ENCODE results near the gene PCNX3.
A peak's percentile ranks its signal among the peaks of the same experiment; 100 is the strongest.

The PCNX3 gene

DNA sequence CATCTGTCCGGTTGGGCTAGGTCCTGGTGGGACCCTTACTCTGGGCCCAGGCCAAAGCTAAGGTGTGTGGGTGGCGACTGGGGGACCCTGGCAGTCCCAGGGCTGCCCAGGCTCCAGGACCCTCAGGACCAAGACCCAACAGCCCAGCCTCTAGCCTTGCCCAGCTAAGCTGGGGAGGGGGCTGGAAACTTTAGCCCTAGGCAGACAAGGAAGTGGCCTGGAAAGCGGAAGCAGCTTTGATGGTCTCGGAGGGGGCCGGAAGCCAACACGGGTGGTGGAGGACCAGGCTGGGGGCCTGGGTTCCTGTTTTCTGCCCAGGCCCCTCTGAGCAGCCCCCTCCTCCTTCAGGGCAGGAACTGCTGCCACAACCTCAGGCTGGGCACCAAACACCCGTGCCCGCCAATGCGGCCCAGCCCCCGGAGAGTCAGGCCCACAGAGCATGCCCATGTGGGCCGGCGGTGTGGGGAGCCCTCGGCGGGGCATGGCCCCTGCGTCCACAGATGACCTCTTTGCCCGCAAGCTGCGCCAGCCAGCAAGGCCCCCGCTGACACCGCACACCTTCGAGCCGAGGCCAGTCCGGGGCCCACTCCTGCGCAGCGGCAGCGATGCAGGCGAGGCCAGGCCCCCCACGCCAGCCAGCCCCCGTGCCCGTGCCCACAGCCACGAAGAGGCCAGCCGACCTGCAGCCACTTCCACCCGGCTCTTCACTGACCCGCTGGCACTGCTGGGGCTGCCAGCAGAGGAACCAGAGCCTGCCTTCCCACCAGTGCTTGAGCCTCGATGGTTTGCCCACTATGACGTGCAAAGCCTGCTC lies 25.1 kb downstream of the PCNX3 start:
- DNase-seq: peak in 1 of 4 experiments; percentile 24

DNA sequence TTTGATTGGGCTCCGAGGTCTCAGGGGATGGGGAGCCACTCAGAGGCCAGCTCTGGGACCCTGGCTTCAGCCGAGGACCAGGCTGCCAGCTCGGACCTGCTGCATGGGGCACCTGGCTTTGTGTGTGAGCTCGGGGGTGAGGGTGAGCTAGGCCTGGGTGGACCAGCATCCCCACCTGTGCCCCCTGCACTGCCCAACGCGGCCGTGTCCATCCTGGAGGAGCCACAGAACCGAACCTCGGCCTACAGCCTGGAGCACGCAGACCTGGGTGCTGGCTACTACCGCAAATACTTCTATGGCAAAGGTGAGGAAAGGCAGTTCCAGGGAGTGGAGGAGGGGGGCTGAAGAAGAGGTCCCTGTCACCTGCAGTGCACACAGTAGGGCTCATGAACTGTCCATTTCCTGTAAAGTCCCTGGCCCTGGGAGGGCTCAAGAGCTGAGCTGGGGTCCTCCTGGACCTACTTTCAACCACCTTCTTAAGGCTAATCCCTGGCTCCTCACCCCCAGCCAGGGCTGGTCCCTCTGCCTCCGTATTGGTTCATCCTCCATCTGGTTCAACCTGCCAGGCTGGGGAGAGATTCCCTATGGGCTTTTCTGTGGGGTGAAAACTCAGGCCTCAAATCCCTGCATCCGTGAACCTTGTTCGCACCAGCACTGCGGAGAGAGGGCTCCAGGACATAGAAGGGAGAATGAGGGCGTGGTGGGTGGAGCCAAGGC lies 25.9 kb downstream of the PCNX3 start:
- DNase-seq: no peak

DNA sequence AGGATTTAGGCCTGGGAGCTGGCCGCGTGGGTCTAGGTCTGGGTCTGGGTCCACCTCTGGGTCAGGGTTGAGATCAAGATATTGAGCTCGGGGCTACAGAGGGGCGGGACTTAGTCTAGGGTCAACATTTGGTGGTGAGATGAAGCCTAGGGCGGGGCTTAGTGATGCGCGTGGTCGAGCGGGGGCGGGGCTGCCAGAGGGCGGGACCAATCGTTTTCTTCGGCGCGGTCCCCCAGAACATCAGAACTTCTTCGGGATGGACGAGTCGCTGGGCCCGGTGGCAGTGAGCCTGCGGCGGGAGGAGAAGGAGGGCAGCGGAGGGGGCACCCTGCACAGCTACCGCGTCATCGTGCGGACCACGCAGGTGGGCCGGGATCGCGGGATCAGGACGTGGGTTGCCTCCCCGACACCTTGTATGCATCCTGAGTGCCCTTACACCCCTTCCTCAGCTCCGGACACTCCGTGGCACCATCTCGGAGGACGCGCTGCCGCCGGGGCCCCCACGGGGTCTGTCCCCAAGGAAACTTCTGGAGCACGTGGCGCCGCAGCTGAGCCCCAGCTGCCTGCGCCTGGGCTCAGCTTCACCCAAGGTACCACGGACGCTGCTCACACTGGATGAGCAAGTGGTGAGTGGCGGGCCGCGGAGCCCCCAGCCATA lies 26.6 kb downstream of the PCNX3 start:
- DNase-seq: no peak

GRCh38 chr11:65643971-65644370 lies 28.4 kb downstream of the PCNX3 start:
- no peak for DNase-seq

DNA sequence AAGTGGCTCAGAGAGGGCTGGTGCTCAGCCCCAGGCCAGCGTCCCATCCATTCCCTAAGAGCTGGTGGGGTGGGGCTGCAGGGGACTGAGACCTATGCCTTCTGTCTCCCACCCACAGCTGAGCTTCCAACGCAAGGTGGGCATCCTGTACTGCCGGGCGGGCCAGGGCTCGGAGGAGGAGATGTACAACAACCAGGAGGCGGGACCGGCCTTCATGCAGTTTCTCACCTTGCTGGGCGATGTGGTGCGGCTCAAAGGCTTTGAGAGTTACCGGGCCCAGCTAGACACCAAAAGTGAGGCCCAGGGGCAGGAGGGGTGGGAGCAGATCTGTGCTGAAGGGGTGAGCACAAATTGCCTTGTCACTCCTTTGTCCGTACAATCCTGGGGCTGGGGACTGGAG lies 29.3 kb downstream of the PCNX3 start:
- DNase-seq: no peak

- DNase-seq: no peak
Measured at GRCh38 chr11:65645710-65646109, 30.1 kb downstream of the PCNX3 start.

- DNase-seq: no peak
Measured at GRCh38 chr11:65646288-65646957, 30.8 kb downstream of the PCNX3 start.

DNA sequence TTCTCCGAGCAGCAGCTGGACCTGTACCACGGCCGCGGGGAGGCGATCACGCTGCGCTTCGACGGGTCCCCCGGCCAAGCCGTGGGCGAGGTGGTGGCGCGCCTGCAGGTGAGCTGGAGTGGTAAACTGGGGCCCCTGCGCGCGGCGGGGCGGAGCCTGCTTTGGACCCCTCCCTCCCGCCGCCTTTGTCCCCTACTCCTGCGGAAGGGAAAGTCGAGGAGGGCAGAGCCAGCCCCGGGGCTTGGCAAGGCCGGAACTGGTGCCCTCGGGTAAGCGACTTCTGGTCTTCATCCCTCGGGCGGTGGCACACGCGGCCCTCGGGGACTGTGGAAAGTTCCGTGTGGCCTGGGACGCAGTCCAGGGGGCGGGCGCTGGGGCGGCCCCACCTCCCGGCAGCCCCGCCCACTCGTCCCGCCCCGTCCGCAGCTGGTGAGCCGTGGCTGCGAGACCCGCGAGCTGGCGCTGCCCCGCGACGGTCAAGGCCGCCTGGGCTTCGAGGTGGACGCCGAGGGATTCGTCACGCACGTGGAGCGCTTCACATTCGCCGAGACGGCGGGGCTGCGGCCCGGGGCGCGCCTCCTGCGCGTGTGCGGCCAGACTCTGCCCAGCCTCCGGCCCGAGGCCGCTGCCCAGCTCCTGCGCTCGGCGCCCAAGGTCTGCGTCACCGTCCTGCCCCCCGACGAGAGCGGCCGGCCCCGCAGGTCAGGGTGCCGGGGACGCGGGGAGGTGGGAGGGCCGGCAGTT lies 31.6 kb downstream of the PCNX3 start:
- no peak for DNase-seq

DNA sequence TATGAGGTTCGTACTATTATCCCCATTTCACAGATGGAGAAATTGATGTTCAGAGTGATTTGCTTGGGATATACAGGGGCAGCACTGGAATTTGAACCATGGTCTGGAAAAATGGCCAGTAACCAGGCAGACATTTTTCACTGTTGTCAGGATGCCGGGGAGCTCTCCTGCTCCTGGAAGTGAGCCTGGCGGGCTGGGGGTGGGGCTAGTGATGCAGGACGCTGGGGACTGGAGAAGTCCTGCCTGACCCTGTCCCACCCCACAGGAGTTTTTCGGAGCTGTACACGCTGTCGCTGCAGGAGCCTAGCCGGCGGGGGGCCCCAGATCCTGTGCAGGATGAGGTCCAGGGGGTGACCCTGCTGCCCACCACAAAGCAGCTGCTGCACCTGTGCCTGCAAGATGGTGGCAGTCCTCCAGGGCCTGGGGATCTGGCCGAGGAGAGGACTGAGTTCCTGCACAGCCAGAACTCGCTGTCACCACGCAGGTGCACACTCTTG lies 33.5 kb downstream of the PCNX3 start:
- no peak for DNase-seq

GRCh38 chr11:65649656-65650546 lies 34.3 kb downstream of the PCNX3 start:
- DNase-seq: no peak

- no peak for DNase-seq
Measured at GRCh38 chr11:65650547-65651338, 35.2 kb downstream of the PCNX3 start.

GRCh38 chr11:65651339-65651588 lies 35.7 kb downstream of the PCNX3 start:
- no peak for DNase-seq

DNA sequence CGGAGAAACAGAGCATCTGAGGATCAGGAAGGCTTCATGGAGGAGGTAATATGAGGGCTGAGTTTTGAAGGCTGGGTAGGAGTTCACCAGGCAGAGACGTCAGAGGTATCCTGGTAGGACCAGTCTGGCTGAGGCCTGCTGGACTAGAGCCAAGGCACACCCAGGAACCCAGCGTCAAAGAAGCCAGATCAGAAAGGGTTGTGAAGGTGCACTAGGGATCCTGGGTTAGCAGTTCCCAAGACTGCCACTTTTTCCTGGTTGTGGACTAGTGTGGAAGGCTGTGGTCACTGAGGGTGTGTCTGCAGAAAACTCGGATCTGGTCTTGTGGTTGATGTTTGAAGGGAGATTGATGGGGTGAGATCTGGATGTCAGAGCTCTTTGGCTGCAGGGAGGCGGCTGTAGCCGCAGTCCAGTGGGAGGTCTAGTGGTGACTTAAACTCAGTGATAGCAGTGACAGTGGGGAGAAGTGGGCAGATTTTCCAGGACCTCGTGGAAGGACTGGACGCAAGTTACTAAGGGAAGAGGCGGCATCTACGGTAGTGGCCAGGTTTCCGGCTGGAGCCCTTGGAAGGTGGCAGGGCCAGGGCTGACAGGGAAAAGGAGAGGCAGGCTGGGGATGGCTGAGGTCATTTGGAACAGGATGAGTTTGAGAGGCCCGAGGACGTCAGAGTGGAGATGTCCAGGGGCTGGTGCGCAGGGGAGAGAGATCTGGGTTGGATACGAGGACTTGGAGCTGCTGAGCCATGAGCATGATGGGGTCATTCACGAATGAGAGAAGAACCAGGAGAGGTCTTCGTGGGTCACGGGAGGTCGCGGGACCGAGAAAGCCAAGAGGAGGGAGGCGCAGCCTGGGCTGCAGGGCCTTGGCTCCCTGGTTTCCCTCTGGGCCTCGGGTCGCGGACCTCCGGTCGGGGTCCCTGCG lies 36.3 kb downstream of the PCNX3 start:
- no peak for DNase-seq

- DNase-seq: peak; percentile 87 to 99 (median 94)
Measured at GRCh38 chr11:65652511-65653228, 37.1 kb downstream of the PCNX3 start.

DNA sequence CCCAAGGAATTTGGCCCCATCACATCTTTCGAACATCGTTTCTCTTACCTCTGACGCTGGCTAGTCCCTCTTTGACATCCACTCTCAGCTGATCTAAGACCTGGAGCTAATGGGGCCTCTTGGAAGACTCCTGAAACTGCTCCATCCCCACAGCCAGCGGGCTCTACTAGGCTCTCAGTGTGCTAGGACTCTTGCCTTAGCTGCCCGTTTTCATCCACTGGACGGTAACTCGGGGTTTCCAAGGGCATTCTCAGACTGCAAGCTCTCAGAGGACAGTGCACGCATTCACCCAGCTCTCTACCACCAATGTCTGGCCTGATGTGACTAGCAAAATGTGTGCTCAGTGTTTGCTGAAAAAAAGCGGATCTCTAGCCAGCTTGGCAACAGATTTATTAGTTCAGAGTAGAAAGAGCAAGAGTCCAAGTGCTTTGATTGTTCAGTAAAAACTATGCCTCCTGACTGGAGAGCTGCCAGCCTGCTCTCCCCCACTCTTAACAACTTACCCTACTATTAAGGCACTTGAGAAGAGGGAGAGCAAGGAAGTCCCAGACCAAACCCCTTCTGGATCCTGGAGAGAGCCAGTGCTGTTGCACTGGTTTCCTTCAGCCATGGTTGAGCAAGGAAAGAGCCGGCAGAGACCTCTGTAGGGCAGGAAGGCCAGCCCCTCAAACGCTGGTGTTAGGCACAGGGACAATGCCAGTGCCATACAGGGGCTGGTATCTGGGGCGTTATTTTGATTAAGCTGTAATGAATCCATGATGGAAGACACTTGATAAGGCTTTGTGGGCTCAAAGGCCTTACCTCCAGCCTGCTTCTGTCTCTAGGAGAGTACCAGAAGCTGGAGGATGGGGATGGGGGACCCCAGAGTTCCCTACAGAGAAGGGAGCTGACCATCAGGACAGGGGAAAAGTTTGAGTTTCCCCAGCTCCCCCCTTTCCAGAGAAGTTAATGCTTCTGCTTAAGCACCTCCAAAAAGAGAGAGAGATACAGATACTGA lies 38.0 kb downstream of the PCNX3 start:
- DNase-seq: no peak

- no peak for DNase-seq
Measured at GRCh38 chr11:65654375-65655349, 39.1 kb downstream of the PCNX3 start.

Data from activated naive CD4-positive, alpha-beta T cell (primary cell).